Measurements from ENCODE around the gene SUGCT.
"Not testable (repeated sequence)": the region's sequence is repeated elsewhere in the genome, so short reads cannot be mapped to it uniquely, and the experiment has no call there.

SUGCT gene

DNA sequence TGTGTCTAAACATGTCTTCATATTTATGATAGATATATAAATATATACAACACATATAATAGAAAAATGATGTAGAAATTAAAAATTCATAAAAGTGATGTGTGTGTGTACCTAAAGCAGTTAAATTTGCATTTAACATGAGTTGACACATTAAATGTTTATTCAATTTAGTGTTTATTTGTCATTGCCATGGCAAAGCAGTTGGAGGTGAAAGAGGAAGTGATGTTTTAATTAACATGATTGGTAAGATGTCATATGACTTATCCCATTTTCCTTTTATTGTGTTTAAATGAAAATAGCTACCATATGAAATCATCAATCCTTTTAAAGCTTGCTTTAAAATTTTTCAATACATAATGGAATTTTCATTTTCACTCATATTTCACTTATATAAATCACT, 452.6 kb downstream of the SUGCT start:
- DNase-seq: no peak

DNA sequence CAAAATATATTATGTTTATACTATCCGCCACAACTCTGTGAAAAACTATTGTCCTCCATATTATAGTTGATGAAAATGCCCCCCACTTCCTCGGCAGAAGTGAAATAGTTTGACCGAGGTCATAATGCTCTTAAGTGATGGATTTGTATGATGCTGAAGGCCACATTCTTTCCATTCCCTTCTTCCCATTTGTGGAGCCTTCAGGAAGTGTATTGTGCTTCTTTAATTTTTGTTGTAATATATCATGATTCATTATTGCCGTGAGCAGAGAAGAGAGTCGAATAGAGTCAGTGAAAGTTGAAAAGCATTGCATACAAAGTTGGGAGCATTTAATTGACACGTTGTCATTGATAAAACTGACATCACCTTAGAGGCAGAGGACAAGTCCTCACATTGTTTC, 460.3 kb downstream of the SUGCT start:
- DNase-seq: no peak

- no peak for DNase-seq
Observed at GRCh38 chr7:40595832-40596231, 461.0 kb downstream of the SUGCT start.

DNA sequence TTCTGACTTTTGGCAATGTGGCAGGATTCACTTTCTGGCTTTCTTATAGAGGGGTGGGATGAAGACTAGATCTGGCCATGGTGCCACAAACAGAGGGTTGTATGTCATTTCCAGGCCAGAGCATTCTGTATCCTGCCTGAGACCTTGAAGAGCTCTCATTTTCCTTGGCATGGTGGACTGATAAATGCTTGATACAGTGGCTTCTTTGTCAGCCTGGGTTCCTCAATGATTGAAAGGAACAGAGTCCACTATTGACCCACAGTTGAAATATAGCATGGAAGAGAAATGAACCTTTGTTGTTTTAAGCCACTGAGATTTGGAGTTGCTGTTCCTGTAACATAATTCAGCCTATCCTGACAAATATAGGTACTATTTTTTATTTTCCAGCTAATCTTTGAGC, 462.7 kb downstream of the SUGCT start:
- no peak for DNase-seq

DNA sequence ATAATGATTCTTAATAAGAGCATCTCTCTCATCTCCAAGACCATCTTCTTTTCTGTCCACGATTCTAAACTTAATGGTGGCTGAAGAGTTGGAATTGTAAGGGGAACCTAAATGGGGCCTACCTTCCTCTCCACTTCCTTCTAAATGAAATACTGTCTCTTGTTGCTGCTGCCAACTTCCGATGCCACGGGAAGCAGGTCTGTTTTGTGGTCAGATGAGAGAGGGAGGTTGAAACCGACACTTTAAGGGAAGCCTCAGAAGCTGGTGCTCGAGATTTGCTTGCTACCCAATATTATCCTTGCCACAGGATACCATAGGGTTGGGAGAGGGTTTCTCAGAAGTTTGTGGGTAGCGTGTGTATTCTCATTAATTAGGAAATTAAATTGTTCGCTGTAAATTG, 464.1 kb downstream of the SUGCT start:
- no peak for DNase-seq

- DNase-seq: no peak
Observed at GRCh38 chr7:40599836-40600235, 465.0 kb downstream of the SUGCT start.

DNA sequence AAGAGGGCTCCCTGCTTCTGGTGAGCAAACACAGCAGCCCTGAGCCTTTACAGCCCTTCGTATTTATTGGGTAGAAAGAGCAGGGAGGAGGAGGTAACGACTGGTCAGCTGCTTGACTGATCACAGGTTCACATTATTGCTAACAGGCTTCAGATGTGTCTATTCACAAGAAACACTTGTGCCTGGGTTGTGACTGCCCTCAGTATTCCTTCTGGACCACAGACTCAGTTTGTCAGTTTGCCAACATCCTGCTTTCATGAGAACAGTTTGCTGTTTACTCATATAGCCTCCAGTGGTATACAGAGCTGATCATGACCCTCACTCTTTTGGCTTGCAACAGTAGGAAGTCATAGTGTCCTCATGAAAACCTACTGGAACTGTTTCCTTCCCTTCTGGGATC, 467.5 kb downstream of the SUGCT start:
- DNase-seq: not testable (repeated sequence)

DNA sequence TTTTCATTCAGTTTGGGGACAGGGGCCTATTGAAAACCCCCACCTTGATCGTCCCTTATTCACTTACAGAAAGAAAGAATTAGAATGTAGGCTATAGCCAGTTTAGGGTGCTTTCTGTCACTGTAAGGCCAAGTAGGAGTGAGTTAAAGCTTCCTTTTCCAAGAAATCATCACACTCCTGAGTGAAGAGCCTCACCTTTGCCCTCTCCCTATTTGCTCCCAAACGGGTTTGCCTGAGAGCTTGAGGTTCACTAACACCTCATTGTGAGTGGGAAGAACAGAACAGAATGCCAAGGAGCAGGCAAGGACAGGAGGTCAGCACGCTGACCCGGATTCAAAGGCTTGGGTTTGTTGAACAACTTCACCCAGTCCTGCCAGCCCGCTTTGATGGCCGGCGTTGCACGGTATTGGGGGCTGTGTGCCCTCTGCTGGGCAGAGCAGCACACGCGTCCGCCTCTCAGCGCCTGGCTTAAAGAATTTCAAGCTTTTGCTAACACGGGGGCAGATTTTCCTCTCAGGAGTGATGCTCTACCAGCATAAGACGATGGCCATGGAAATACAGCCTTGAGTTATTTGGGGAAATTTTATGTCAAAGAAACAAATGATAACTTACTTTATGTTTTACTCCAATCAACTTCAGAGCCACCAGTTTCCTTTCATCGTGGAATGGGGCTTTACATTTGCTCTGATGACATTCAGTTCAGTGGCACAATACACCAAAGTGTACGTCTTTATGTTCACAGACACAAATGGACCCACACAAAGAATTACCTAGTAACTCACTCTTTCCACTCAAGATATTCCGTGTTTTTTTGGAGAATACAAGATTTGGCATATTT, 470.0 kb downstream of the SUGCT start:
- no peak for DNase-seq

- DNase-seq: no peak
Observed at GRCh38 chr7:40608321-40609075, 473.7 kb downstream of the SUGCT start.

DNA sequence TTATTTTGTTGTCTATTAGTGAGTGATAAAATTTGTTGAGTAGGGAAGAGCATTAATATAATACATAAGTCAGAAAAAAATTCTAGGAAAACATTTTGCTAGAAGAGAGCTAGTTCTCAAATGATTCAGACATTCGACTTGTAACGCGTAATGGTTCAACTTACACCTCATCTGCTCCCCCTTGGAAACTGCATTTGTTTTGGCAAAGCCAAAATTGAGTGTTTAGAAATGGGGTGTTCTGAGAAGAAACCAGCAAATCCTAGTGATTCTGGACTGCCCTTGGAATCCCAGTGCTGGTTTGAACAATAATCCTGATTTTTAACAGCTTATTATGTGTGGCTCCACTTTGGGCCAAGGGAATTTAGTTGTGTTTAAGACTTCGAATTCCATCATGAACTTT, 475.7 kb downstream of the SUGCT start:
- no peak for DNase-seq

GRCh38 chr7:40611095-40611871, 476.5 kb downstream of the SUGCT start:
- no peak for DNase-seq

- DNase-seq: no peak
Observed at GRCh38 chr7:40612298-40612697, 477.5 kb downstream of the SUGCT start.

DNA sequence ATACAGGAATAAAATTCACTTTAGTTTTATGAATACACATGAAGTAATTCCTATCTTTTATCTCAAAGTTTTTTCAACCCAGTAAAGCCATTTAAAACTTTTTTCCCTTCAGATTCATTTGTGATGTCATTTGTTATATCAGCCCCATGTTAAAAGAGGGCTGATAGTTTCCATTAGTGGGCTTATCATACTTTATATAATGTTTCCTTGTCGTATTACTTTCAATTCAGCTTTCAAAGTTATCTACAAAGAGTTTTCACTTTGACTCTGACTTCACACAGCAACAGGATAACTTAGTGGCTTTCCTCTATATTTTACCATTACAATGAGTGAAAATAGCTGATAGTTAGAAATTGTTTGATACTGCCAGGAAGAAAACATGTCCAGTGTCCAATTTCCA, 484.8 kb downstream of the SUGCT start:
- DNase-seq: no peak

GRCh38 chr7:40621592-40621998, 486.8 kb downstream of the SUGCT start:
- no peak for DNase-seq

GRCh38 chr7:40622941-40623501, 488.2 kb downstream of the SUGCT start:
- DNase-seq: no peak

DNA sequence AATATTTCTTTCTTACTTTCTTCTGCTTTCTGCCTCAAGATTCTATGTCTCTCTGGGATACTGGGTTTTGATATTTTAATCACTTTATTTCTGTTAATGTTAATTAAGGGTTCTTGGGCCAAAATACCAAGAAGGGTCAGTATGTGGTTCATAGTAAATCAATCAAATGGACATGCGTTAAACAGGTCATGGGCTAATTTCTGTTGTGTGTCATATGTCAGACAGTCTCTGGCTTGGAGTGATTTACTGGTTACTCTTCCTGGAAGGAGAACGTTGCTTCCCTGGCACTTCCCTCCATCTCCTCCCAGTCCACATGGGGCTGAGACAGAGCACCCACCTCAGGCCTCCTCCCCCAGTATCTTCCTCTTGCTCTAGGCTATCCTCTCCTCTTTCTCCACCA, 489.1 kb downstream of the SUGCT start:
- DNase-seq: no peak

GRCh38 chr7:40627361-40627760, 492.6 kb downstream of the SUGCT start:
- not testable (repeated sequence) for DNase-seq

GRCh38 chr7:40629891-40630290, 495.1 kb downstream of the SUGCT start:
- DNase-seq: no peak

DNA sequence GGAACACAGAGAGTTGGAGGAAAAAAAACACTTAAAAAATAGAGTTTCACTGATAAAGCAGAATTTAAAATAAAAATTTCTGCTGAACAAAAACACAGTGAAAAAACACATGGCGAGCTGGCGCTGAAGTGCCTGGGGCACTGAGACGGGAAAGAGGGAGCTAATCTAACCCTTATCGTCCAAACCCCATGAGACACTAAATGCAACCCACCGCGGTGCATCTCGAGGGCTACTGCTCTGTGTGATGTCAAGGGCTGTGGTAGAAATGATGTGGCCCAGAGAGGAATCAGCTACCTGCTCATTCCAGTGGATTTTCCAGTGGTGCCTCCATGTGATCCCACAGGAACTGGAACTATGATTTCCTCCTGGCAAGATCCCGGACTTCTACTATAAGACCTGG, 499.3 kb downstream of the SUGCT start:
- no peak for DNase-seq

GRCh38 chr7:40638545-40639320, 503.9 kb downstream of the SUGCT start:
- no peak for DNase-seq

DNA sequence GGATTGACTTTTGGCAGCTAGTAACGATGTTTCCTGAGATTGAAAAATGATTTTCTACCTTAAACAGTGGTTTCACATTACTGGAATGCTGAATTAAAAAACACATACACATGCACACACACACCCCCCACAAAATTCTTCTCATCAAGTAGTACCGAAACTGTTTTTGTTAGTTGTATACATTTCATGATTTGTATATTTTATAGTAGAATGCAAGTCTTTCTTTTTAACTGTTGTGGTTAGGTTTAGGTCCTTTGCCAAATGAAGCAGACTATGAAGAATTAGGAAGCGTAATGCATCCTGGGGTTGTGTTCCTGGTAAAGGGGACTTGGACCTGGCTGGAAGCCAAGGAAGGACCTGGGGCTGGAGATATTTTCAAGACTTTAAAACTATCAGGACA, 505.8 kb downstream of the SUGCT start:
- DNase-seq: no peak

DNA sequence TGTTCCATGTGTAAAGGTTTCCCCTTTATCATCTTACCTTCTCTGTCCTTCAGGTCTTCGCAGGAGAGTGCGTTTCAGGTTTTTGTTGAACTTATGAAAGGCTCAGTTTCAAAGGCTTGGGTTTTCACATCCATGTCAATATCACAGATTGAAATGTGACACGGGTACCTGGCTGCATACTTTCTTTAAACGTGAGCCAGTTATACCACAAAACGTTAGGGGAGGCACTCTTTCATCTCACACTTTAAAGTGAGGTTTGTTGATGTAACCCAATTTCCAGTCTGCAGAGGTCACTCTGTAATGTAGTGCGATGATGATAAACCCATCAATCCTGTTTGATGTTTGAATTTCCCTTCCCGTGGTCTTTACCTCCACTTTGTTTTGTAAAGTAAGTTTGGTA, 506.9 kb downstream of the SUGCT start:
- no peak for DNase-seq

All from stimulated activated naive CD4-positive, alpha-beta T cell treated with Interleukin-2 at 50 U/mL for 16 hours (primary cell).